KMS-11 (cell line): Measurements from ENCODE around the gene TCTN1.

ENCODE experiments used
- H2AFZ ChIP-seq: fragments of 200-600 bp; sonication (generic); 2 replicates; pipeline ENCODE4 v1.6.1; 2016; ENCODE audit warnings: antibody characterized with exemption, mixed run types, low read depth
- H3K27ac ChIP-seq: fragments of 200-600 bp; sonication (generic); 2 replicates; pipeline ENCODE4 v1.6.1; 2016; ENCODE audit warnings: mild to moderate bottlenecking, mixed run types
- H3K27me3 ChIP-seq: fragments of 200-600 bp; sonication (generic); 2 replicates; pipeline ENCODE4 v1.6.1; 2017; ENCODE audit warnings: mild to moderate bottlenecking, low read depth, mixed run types, moderate library complexity; ENCODE audit not compliant: insufficient read depth
- H3K36me3 ChIP-seq: fragments of 200-600 bp; sonication (generic); 2 replicates; pipeline ENCODE4 v1.6.1; 2017; ENCODE audit warnings: mild to moderate bottlenecking, mixed run types; ENCODE audit not compliant: insufficient read depth
- H3K4me1 ChIP-seq: fragments of 200-600 bp; sonication (generic); 2 replicates; pipeline ENCODE4 v1.6.1; 2016; ENCODE audit warnings: mild to moderate bottlenecking, low read depth, mixed run types; ENCODE audit not compliant: poor library complexity, severe bottlenecking
- H3K4me2 ChIP-seq: fragments of 200-600 bp; sonication (generic); 2 replicates; pipeline ENCODE4 v1.7.0; 2016; ENCODE audit warnings: mild to moderate bottlenecking, mixed run types
- H3K4me3 ChIP-seq: fragments of 200-600 bp; sonication (generic); IDR thresholded peaks from 2 replicates; pipeline ENCODE4 v1.6.1; 2017; ENCODE audit warnings: low read depth, low read length, mixed read lengths; ENCODE audit not compliant: insufficient read depth
- H3K79me2 ChIP-seq: fragments of 200-600 bp; sonication (generic); 2 replicates; pipeline ENCODE4 v1.6.1; 2016; ENCODE audit warnings: low read depth, mixed run types; ENCODE audit not compliant: insufficient read depth
- H3K9ac ChIP-seq: fragments of 200-600 bp; sonication (generic); 2 replicates; pipeline ENCODE4 v1.6.1; 2016; ENCODE audit warnings: mild to moderate bottlenecking, mixed run types
- H4K20me1 ChIP-seq: fragments of 200-600 bp; sonication (generic); 2 replicates; pipeline ENCODE4 v1.6.1; 2016; ENCODE audit warnings: mild to moderate bottlenecking, mixed run types; ENCODE audit not compliant: insufficient read depth
- CTCF ChIP-seq: fragments of 200-600 bp; sonication (generic); conservative IDR thresholded peaks from 2 replicates; pipeline ENCODE4 v1.6.1; 2017; ENCODE audit warnings: low read depth, mild to moderate bottlenecking, antibody characterized with exemption, low read length, moderate library complexity, mixed read lengths

Gene TCTN1

DNA sequence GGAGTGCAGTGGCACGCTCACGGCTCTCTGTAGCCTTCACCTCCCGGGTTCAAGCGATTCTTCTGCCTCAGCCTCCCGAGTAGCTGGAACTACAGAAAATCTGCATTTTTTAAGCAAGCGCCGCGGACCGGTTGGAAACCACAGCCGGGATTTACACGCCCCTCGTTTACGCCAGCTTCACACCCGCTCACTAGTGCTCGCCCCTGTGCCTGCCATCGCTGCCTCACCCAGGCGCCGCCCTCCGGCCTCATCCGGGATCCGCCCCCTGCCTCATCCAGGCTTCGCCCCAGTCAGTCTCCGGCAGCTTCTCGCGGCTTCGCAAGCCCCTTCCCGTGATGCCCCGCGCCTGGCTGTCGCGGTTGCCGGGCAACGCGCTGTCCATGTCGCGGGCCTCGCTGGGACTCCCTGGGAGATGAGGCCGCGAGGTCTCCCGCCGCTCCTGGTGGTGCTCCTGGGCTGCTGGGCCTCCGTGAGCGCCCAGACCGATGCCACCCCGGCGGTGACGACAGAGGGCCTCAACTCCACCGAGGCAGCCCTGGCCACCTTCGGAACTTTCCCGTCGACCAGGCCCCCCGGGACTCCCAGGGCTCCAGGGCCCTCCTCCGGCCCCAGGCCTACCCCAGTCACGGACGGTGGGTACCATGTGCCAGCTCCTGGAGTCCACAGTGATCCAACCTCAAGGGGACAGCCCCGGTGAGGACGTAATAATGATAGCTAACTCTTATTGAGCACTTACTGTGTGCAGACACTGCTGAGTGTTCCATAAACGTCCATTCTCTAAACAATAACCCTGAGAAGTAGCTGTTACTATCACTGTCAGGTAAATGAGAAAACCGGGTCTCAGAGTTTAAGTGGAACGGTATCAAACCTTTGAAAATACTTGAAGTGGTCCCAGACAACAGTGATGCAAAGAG lies at the start of gene TCTN1:
Gene TCTN1, plus strand, starts transcription at position 359 of the 914 bp plus-strand sequence. Its CDS starts 54 bp downstream, at position 413.
- H3K27me3 ChIP-seq, result no peaks in the 10 kb centered on the region
- no peak for TF ChIP-seq CTCF
- peak within 1 kb of the TSS; percentile 75 for H2AFZ ChIP-seq
- H3K27ac ChIP-seq, result peak within 1 kb of the TSS; percentile 54
- H3K9ac ChIP-seq, result peak within 1 kb of the TSS; percentile 64
- H3K79me2 ChIP-seq, result no peaks in the 10 kb centered on the region
- H3K4me3 ChIP-seq, result no peak within 1 kb of the TSS
- H4K20me1 ChIP-seq, result no peaks in the 10 kb centered on the region
- H3K4me1 ChIP-seq, result peaks cover 15% of the 10 kb centered on the region
- peak within 1 kb of the TSS; percentile 79 for H3K4me2 ChIP-seq
- H3K36me3 ChIP-seq, result no peaks in the 10 kb centered on the region

DNA sequence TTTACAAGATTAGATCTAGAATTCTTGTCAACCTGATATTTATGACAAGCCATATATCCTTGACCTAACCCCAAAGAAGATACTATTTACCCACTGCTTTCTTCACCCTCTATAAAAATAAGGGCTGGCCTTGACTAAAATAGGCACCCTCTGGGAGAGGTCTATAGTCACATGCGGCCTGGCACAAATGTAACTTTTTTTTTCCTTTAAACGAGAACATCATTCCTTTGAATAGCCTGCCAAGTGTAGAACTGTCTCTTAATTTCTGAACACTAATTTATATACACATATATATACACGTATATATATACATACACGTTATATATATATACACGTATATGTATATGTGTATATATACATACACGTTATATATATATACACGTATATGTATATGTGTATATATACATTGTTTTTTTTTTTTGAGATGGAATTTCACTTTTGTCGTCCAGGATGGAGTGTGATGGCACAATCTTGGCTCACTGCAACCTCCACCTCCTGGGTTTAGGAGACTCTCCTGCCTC lies 49.4 kb upstream of the TCTN1 start:
- Histone ChIP-seq H3K4me1 (peaks cover 11% of the 10 kb centered on the region), H3K4me2 (no peak overlapping the region), H3K27ac (no peak overlapping the region), H2AFZ (no peak overlapping the region), H3K36me3 (no peaks in the 10 kb centered on the region), H3K79me2 (peaks cover 68% of the 10 kb centered on the region; the same call in 1 of the 2 replicates), H3K9ac (no peak overlapping the region), H3K27me3 (no peaks in the 10 kb centered on the region), H3K4me3 (no peak overlapping the region), H4K20me1 (0 out of 2 replicates have a peak, but pooled peaks cover 8% of the 10 kb centered on the region)
- no peak for TF ChIP-seq CTCF

DNA sequence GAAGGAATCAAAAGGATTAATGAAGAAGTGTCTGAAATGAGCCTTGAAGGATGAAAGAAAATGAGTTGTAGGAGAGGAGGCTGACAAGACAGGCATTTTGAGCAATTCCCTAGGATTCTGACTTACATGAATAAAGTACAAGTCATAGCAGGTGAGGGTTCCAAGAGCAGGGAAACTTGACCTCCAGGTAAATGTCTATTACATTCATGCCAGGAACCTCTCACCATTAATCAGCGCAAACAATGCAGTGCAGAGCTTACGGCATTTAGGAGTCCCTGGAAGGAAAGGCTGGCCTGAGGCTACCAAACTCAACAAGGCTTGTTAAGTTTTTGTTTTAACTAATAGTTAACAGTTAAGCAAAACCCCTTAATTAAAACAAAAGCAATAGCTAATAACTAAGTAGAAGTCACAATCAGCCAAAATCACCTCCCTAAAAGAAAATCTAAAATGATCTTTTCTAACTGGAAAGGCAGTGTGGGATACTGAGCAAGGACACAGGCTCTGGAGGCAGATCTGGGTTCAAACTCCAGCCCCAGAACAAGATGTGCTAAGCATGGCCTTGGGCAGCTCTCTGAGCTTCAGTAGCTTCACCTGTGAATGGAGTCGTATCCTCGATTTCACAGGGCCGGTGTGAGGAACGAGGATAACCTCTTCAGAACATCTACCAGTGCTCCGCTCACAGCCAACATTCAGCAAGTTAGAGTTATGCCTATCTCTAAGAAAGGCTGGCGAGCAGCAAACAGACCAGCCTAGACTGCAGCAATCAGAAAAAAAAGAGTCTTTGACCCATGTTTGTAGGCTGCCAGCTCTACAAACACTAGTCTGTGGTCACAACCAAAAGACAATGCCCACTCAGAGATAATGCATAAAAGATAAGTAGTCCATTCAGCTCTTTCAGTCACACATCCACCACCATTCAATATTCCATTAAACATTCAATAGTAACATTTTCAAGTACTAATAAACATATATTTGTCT lies 47.7 kb upstream of the TCTN1 start:
- H3K9ac ChIP-seq, result no peak overlapping the region
- no peak overlapping the region for H3K4me3 ChIP-seq
- TF ChIP-seq CTCF, result no peak
- H3K79me2 ChIP-seq, result peaks cover 59% of the 10 kb centered on the region; the same call in 1 of the 2 replicates
- H3K27ac ChIP-seq, result no peak overlapping the region
- H3K4me1 ChIP-seq, result peaks cover 11% of the 10 kb centered on the region
- no peaks in the 10 kb centered on the region for H3K36me3 ChIP-seq
- H4K20me1 ChIP-seq, result 0 out of 2 replicates have a peak, but pooled peaks cover 8% of the 10 kb centered on the region
- H3K4me2 ChIP-seq, result no peak overlapping the region
- no peak overlapping the region for H2AFZ ChIP-seq
- no peaks in the 10 kb centered on the region for H3K27me3 ChIP-seq

- no peak overlapping the region for H3K4me3 ChIP-seq
- peaks cover 11% of the 10 kb centered on the region for H3K4me1 ChIP-seq
- H2AFZ ChIP-seq, result no peak overlapping the region
- H3K27ac ChIP-seq, result no peak overlapping the region
- no peak for TF ChIP-seq CTCF
- H3K9ac ChIP-seq, result no peak overlapping the region
- peaks cover 64% of the 10 kb centered on the region; the same call in 1 of the 2 replicates for H3K79me2 ChIP-seq
- no peaks in the 10 kb centered on the region for H3K36me3 ChIP-seq
- no peak overlapping the region for H3K4me2 ChIP-seq
- no peaks in the 10 kb centered on the region for H3K27me3 ChIP-seq
- H4K20me1 ChIP-seq, result 0 out of 2 replicates have a peak, but pooled peaks cover 8% of the 10 kb centered on the region
These were observed 46.9 kb upstream of the TCTN1 start for GRCh38 chr12:110566993-110567392.
